NCI-H2227 (cell line): ENCODE data around the gene RPL38.
A peak's percentile ranks its signal among the peaks of the same experiment; 100 is the strongest.
"Not testable (repeated sequence)": the region's sequence is repeated elsewhere in the genome, so short reads cannot be mapped to it uniquely, and the experiment has no call there.

ENCODE experiments used
- DNase-seq: peaks from one replicate; lab custom pipeline; 2025; ENCODE audit not compliant: unreplicated experiment; lab: John Stamatoyannopoulos, UW

Gene RPL38

DNA sequence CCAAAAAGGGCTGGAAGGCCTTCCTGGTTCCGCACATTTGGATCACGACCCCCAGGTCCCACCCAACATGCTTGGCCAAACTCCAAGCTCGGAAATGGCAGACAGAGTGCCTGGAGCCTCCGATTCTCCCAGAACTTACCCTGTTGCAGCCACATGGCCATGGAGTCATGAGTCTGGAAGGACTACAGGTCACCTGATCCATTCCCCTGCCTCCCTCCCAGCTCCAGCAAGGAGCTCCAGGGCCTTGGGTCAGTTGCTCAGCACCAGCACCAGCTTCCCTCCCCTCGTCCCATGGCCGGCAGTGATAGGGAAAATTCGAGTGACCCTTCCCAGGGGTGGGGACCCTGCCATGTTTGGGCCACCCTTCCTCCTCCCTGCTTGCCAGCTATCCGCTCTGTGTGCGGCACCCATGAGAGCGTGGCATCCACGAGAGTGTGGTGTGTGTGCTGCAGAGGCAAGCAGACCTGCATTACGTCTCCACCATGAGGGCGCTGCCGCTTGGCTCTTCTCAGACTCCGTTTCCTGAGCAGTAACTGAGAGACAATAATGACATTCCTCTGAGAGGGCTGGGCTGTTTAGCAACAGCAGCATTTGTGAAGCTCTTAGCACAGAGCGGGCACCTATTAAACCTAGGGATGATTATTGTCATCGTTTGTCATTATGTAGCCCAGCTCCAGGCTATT lies 21.3 kb upstream of the RPL38 start:
- DNase-seq: peak; percentile 69

DNA sequence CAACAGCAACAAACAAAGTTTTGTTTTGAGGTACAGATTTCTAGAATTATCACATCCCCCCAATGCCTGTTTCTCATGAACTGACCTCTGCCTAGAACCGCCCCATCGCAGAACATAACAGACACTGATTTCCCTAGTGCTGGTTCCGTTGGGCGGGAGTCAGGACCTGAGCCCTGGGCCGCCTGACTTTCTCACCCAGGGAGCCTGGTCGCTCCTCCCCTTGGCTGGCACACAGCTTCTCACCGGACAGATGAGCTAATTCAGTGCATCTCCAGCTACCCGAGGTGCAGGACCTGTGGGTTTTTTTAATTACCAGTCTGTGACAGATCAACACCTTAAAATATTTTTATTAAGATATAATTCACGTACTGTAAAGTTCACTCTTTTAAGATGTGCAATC lies 20.1 kb upstream of the RPL38 start:
- DNase-seq: no peak

DNA sequence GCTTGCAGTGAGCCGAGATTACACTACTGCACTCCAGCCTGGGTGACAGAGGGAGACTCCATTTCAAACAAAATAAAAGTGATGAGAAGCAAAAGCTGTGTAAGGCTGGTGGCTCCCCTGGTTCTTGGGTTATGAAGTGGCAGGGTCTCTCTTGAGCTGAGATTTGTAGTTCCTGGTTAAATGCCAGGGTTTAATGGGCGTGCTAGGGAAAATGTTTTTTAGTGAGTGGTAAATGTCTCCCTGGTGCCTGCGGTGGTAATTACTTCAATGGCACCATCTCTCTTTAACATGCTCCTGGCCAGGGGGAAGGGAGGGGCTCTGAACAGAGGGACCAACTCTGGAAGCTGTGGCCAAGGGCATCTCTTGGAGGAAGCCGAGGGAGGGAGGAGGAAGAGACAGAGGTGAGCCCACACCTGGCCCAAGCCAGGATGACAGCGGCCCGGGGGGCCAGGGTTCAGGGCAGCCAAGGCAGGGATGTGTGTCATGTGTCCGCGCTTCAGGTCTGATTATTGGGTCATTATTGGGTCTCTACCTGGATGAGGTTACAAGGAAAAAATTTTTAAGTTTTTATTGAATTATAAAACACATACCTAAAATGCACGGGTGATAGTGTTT lies 17.8 kb upstream of the RPL38 start:
- peak; percentile 61 for DNase-seq

DNA sequence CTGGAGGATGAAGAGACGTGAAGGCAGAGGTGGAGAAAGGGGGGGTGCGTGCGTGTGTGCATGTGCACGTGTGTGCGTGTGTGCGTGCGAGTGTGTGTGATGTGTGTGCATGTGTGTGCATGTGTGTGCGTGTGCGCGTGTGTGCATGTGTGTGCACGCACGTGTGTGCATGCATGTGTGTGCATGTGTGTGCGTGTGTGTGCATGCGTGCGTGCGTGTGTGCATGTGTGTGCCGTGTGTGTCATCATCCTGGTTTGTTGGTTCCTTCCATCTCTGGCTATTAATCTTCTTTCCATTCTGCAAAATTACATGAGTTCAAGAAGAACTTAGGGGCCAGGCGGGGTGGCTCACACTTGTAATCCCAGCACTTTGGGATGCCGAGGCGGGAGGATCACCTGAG lies 17.0 kb upstream of the RPL38 start:
- DNase-seq: no peak

DNA sequence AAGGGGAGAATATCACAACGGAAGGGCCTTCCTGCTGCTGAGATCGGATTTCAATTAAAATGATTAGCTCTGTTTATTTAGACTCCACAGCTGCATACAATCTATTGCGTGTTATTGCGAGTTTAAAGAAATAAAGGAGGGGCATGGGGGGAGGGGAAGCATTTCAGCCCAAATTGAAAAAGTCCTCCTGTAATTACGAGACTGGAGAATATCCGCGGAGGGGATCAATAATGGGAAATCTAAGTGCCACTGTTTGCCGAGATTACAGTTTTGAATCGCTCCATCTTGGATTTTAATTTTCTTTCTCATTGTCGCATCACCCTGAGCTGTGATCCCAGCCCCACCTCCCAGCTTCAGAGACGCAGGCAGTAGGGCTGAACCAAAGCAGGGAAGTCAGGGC lies 15.7 kb upstream of the RPL38 start:
- peak; percentile 36 for DNase-seq

DNA sequence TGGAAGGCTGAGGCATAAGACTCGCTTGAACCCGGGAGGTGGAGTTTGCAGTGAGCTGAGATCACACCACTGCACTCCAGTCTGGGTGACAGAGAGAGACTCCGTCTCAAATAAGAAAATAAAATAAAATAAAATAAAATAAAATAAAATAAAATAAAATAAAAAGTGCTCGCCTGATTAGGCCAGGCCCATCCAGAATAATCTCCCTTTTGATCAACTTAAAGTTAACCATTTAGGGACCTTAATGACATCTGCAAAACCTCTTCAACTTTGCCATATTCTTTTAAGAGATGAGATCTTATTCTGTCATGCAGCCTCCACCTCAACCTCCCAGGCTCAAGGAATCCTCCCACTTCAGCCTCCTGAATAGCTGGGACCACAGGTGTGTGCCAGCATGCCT lies 14.8 kb upstream of the RPL38 start:
- not testable (repeated sequence) for DNase-seq

DNA sequence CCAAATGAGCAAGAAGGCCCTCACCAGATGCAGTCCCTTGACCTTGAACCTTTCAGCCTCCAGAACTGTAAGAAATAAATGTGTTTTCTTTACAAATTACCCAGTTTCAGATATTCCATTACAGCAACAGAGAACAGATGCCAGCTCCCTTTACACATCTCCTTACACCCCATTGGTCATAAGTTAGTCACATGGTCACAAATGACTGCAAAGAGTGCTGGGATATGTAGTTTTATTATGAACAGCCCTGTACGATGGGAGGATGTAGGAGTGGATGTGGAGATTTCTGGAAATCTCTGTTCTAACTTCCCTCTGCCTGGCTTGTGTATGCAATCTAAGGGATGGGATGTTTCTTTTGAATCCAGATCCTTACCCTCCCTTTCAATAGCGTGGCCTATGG lies 13.3 kb upstream of the RPL38 start:
- peak; percentile 80 for DNase-seq

DNA sequence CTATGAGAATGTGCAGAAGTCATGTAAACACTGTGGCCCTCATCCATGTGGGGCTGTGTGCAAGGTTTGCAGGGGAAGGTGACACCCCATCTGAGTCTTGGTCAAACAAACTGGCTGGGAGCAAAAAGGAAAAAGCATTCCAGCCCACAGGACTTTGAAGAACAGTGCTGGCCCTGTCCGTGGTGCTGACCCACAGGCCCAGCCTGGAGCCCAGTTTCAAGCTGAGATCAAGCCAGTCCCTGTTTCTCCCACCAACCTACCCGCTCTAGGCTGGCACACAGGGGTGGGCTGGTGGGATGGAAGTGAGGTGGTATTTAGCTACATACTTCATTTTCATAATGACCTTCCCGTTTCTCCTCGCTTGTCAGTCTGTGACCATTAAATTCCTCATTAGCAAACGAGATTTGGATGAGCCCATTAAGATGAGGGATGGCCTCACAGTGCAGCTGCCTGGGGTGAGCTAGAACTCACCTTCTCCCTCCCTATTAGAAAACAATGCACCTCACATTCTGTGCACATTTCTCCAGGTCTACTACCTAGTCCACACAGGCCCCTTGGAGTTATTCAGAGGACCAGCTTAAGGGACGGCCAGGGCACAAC lies 12.6 kb upstream of the RPL38 start:
- no peak for DNase-seq

DNA sequence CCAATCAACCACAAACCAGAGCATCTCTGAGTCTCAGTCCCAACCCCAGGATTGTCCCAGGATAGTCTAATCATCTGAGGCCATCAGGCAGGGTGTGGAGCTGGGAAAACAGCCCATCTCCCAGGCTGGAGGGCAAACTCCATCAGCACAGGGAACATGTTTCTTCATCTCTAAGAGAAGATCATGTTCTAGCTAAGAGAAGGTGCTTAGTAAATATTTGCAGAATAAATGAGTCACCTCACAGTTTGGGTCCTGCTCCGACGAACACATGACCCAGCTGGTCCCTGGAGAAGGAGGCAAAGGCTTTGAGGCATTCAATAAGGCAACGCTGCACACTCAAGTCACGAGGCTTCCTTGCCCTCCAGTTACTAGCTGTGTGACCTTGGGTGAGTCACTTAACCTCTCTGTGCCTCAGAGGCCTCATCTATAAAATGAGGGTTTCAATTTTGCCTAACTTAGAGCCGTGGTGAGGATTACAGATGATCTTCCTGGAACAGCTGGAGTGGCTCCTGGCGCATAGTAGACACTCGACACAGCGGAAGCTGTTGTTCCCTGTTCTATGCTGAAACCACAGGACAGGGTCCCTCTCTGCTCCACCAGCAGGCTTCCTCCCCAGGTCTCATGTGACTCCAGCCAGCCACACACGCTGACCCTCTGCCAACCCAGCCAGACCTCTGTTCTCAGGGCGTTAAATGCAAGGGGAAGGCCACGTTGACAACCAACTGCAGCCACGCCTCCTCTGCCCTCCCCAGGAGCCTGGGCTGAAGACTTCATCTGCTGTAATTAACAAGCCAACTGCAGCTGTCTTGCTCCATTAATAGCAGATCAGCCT lies 10.3 kb upstream of the RPL38 start:
- peak; percentile 66 for DNase-seq

DNA sequence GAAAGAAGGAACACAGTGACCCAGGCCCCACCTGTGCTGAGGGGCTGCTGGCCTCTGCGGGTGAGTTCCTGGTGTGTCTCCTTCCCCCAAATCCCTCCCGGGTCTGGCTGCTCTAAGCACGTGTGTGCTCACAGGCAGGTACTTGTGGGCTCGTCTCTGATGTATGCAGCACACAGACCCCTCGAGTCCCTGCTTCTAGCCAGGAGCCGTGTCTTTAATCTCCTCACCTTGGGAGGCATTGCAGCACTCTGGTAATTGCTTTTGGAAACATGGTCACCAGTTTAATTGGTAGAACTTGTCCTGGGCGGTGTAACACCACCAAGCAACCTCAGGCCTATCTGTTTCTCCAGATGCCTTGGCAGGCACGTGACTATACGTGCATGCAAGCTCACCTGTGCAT lies 8.8 kb upstream of the RPL38 start:
- DNase-seq: no peak

DNA sequence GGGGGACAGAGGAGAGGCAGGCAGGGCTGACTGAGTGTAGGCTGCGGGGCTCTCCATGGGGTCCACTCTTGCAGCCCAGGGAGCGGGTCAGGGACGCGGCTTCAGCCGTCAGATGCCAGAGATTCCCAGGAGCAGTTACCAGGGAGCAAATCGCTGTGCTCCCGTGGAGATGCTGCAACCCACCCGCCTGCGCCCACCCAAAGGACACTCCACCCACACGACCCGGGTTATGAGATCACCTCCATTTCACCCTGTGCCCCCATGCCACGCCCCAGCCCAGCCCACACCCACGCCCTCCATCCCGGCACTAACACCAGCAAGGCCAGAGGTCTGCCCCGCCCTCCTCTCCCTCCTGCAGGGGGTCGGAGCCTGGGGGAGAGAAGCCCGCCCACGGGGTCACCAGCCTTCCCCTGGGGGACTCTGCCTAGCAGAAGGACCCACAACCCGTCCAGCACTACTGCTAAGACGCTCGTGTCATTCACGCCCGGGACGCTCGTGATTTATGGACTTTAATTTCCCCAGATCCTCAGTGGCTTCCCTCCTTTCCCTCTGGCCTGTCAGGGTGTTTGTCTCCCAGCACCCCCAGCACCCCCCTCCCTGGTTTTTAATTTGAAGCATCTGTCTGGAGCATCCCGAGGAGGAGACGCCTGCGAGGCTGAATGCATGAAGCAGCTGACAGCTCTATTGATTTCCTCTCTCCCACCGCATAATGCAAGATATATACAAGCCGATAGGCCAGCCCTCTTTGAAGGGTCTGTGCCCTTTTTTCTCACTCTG lies 6.7 kb upstream of the RPL38 start:
- peak; percentile 54 for DNase-seq

DNA sequence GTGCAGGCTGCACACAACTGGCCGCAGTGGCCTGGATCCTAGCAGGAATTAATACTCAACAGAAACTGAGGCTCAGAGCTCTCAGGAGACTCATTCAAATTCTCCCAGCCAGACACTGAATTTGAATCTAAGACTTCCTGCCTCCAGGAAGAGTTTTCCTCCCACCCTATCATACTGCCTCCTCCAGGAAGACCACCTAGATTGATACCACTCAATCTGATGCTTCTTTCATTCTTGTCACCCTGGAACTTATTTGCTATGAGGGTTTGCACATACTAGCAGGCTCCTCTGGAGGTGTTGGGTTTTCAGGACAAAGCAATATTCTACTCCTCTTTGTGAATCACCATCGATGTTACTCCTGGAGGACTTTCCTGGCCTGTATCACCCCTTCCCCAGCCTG lies 5.7 kb upstream of the RPL38 start:
- no peak for DNase-seq

DNA sequence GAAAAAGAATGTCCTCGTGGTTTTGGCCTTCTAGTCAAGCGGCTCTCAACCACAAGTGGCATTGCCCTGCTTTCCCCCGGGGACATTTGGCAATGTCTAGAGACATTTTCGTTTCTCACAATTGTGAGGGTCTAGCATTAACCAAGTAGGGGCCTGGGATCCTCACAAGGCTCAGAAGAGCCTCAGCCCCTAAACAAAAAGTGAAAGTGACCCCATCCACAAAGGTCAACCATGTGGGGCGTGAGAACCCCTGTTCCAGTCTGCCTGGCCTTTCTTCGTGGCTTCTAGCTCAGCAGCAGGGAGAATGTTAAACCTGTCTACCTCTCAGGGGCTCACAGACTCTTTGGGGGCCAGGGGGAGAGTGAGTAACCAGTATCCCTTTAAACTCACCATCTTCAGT lies 4.8 kb upstream of the RPL38 start:
- DNase-seq: no peak

DNA sequence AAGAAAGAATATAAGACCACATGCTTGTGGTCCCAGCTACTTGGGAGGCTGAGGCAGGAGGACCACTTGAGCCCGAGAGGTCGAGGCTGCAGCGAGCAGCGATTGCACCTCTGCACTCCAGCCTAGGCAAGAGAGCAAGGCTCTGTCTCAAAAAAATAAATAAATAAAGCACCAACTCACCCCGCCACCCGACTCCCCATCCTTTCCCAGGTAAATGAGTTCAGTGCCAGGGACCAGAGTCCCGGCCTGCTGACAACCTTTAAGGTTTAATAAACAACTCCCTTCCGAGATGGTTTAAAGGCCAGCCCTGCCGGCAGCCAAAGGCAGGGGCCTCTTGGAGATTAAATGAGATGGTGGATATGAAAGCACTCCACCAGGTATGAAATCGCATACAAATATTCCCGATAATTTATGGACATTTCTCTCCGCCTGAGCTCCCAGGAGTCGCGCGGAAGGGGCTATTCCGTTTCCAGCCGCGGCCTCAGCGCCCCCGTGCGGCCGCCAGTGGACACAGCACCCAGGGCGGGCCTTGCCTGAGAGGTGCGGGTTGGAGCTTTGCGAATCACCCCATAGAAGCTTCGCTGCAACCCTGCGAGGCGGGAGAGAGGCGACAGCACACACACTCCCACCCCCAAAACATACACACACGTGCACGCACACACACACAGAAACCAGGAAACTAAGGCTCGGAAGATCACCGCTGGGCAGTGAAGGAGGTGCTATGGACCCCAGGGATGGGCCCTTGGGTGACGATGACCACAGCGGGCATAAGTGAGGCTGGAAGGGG lies 4.0 kb upstream of the RPL38 start:
- DNase-seq: peak; percentile 47

DNA sequence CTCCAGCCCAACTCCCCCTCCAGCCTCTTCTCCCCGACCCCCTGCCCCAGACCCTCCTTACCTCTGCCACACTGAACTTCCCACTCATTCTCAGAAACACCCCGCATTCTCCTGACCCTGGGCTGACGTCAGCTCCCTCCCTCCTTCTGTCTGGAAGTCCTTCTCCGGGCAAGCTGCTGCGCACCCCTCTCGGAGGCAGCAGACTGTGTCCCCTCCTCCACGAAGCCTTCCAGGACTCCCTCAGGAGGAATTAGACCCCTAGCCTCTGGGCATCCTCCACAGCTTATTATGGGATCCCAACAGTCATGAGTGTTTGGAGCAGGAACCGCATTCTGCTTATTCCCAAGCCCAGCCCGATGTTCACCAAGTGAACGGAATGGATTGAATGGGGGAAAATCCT lies 3.4 kb upstream of the RPL38 start:
- DNase-seq: no peak

DNA sequence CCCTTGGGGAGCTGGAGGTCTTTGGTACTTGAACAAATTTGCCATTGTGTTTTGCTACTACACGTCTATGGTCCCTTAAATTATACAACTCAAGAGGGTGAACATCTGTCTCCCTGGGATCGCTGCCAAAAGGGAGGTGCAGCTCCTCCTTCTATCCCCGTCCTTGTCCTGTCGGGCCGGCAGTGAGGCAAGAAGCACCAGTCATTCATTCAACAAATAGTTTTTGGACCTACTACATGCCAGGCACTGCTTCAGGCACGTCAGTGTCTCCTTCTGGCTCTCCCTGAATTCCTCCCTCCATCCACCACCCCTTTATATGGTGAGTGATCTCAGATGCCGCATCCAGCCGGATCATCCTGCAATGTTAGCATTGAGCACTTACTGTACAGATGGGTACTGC lies 2.2 kb upstream of the RPL38 start:
- DNase-seq: peak; percentile 87

DNA sequence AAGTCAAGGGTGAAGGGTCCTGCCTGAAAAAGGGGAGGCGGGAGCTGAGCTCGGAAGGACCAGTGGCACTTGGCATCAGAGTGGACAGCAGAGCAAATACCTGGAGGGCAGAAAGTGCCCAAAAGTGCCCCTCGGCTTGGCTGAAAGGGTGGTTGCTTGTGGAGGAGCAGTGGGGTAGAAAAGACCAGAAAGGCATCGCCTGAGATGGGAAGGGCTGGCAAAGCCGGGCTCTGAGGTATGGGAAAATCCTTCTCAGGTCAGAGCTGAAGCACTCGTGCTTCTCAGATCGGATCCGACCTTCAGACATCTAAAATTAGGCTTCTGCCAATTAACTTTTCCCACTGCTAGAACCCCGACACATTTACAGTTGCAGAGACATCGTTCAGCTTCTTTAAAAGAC lies 1.5 kb upstream of the RPL38 start:
- no peak for DNase-seq

DNA sequence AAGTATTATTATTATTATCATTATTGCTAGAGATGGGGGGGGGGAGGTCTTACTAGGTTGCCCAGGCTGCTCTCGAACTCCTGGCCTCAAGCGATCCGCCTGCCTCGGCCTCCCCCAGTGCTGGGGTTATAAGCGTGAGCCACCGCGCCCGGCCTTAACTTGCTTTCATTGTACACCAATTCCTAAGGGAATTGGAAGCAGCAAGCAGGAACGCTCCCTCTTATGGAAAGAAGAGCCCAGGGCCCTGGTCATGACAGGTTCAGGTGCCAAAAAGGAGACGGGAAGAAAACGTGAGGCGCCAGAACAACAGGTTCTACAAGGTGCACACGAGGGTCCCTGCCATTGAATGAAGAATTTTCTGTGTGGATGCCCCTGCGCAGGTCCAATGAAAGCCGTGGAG lies 540 bp upstream of the RPL38 start:
- DNase-seq: peak; percentile 60

DNA sequence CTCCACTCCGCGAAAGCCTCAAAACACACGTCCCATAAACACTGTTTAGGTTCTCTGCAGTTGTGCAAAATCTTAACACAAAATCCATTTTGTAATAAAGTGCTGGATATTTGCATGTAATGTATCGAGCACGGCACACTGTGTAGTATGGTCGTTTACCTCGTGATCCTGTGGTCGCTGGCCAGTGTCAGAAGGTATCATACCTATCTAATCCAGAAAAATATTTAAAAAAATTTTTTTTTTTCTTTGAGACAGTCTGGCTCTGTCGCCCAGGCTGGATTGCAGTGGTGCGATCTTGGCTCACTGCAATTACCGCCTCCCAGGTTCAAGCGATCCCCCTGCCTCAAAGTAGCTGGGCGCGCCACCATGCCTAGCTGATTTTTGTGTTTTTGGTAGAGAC lies 996 bp downstream of the RPL38 start:
- no peak for DNase-seq

DNA sequence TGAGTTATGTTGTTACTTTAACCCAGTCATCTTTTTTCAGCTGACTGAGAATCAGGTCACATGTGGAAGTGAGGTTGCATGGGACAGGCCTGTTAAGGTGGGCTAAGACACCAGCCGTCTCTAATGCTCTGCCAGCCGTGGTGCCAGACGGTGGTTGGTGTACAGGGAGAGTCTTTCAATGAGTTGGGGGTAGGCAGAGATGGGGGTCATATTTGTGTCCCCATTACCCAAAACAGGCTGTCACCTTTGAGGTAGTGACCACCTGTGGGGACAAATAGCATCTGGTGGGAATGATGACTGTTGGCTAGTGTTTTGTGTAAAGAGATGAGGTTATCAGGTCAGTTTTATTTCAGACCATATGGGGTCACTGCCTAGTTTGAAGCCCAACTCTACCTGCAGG lies 1.8 kb downstream of the RPL38 start:
- no peak for DNase-seq
